ENCODE measurements around the gene CCL20.
"Not testable (repeated sequence)": the region's sequence is repeated elsewhere in the genome, so short reads cannot be mapped to it uniquely, and the experiment has no call there.

Gene CCL20

GRCh38 chr2:227785293-227785692, 28.3 kb upstream of the CCL20 start:
- no peak for DNase-seq (ENCODE audit: low read depth)
- no peak overlapping the region for H3K4me3 ChIP-seq (ENCODE audit: low read depth, low read length)
- TF ChIP-seq, protein P1, sequence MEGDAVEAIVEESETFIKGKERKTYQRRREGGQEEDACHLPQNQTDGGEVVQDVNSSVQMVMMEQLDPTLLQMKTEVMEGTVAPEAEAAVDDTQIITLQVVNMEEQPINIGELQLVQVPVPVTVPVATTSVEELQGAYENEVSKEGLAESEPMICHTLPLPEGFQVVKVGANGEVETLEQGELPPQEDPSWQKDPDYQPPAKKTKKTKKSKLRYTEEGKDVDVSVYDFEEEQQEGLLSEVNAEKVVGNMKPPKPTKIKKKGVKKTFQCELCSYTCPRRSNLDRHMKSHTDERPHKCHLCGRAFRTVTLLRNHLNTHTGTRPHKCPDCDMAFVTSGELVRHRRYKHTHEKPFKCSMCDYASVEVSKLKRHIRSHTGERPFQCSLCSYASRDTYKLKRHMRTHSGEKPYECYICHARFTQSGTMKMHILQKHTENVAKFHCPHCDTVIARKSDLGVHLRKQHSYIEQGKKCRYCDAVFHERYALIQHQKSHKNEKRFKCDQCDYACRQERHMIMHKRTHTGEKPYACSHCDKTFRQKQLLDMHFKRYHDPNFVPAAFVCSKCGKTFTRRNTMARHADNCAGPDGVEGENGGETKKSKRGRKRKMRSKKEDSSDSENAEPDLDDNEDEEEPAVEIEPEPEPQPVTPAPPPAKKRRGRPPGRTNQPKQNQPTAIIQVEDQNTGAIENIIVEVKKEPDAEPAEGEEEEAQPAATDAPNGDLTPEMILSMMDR (conservative IDR thresholded peaks at IDR 0.05; ENCODE audit: low read depth, low read length): no peak

DNA sequence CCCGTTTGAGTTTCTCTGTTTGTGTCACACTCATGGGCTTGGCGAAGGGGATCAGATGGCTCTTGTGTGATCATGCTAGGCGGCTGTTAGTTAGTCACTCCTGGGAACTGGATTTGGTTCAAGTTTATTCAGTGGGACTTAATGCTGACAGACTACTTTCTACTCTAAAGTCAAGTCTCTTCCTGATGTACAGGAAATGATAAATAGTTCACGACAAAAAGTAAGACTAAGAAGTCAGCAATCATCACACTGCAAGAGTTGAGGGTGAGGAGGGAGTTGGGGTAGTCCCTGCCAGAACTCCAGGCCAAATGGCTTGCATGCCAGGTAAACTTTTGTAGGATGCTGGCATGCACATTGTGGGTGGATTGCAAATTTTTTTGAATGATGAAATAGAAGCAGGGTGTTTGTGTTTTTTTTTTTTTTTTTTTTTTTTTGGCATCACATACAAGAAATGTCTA, 25.1 kb upstream of the CCL20 start:
- DNase-seq (ENCODE audit: low read depth): no peak
- TF ChIP-seq, protein P1 (conservative IDR thresholded peaks at IDR 0.05; ENCODE audit: low read depth, low read length): no peak
- no peak overlapping the region for H3K4me3 ChIP-seq (ENCODE audit: low read depth, low read length)

DNA sequence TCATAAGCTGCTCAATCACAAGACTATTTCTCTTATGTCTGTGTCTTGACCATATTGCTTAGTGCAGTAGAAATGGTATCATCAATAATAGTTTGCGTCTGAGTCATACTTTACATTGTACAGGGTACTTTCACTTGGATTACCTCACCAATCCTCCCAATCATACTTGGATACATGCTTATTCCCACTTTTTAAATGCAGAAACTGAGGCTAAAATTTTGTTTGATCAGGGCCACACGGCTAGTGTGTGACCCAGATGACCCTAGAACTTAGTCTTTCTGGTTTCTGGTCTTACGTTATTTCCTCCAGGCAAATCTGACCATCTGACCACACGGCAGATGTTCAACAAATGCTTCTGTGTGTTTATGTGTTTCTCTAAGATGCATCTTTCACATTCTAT, 23.8 kb upstream of the CCL20 start:
- TF ChIP-seq, protein P1 (conservative IDR thresholded peaks at IDR 0.05; ENCODE audit: low read depth, low read length): no peak
- peak; percentile 55 for DNase-seq (ENCODE audit: low read depth)
- H3K4me3 ChIP-seq (ENCODE audit: low read depth, low read length): no peak overlapping the region

DNA sequence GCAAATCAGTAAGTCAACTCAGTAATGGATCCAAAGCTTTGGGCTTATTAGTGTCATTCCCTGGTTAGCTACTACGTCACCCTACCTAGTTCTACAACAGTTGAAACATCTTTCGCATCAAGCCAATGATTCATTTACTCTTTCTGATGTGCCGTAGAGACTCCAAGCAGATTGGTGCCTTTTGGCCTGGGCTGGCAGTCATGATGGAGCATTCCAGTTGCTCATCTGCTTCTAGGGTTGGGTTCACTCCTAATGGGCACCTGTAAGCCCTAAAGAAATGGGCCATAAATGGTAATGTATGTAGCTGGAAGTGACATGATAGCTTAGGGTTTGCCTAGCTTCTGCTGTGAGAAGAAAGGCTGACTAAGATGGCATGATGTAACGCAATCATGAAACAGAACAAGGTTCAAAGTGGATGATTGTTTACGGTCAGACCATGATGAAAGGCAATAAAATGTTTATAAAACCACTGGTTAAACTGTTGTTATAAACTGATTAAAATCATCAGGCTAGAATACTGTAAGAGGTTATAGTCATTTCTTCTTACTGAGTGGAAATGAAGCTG, 20.4 kb upstream of the CCL20 start:
- TF ChIP-seq, protein P1 (conservative IDR thresholded peaks at IDR 0.05; ENCODE audit: low read depth, low read length): no peak
- DNase-seq (ENCODE audit: low read depth): no peak
- no peak overlapping the region for H3K4me3 ChIP-seq (ENCODE audit: low read depth, low read length)

- no peak for DNase-seq (ENCODE audit: low read depth)
- H3K4me3 ChIP-seq (ENCODE audit: low read depth, low read length): no peak overlapping the region
- TF ChIP-seq, protein P1 (conservative IDR thresholded peaks at IDR 0.05; ENCODE audit: low read depth, low read length): no peak
Observed at GRCh38 chr2:227796045-227796711, 17.5 kb upstream of the CCL20 start.

GRCh38 chr2:227796768-227797167, 16.9 kb upstream of the CCL20 start:
- not testable (repeated sequence) for DNase-seq (ENCODE audit: low read depth); H3K4me3 ChIP-seq (ENCODE audit: low read depth, low read length)

DNA sequence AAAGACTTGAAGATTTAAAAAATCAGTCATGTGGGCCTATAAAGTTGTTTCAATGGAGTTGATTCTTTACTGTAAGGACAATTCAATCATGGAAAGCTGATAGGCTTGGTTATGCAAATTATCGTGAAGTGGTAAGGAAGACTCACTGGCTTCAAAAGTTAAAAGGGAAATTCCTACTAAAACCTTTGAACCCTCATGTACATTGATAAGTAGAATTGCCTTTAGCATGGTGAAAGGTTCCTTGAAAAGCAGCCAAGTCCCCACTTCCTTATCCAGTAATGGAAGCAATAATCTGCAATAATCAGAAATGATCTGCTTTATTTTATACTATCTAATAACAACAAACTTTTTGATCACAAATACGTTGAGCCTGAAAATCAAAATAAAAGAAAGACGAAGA, 14.4 kb upstream of the CCL20 start:
- H3K4me3 ChIP-seq (ENCODE audit: low read depth, low read length): no peak overlapping the region
- DNase-seq (ENCODE audit: low read depth): no peak

More for the DNA sequence above, 14.4 kb upstream of the CCL20 start:
- TF ChIP-seq, protein P1 (conservative IDR thresholded peaks at IDR 0.05; ENCODE audit: low read depth, low read length): no peak

Data from choroid plexus epithelial cell (primary cell).